AG04450 (cell line): ENCODE measurements around the gene ADAMTS19. TPM values are rescaled to one million over a fixed set of nuclear protein-coding genes. Genes with fewer than 3 reads are reported as not detected.

Experiments
- CTCF ChIA-PET: fragments of 300-600, 350-600 bp; formaldehyde crosslinking; extraction: SDS; loops from one replicate; lab custom pipeline; 2022; ENCODE audit warnings: antibody characterized with exemption, inconsistent platforms; lab: Charles Lee
- POLR2A ChIA-PET: fragments of 350-600 bp; formaldehyde crosslinking; extraction: SDS; loops from one replicate; lab custom pipeline; 2021; ENCODE audit warnings: antibody characterized with exemption, inconsistent platforms; lab: Yijun Ruan, JAX
- DNase-seq: peaks from one replicate; pipeline ENCODE4 v3.0.0-alpha.2; 2011; ENCODE audit warnings: low read depth, low spot score
- H3K27ac ChIP-seq: one replicate; pipeline ENCODE4 v1.5.1; 2012; ENCODE audit warnings: low read depth, low read length, control low read depth
- H3K27me3 ChIP-seq: one replicate; pipeline ENCODE4 v1.6.0; 2012; ENCODE audit warnings: low read length; ENCODE audit not compliant: control insufficient read depth, insufficient read depth
- H3K4me3 ChIP-seq: 2 replicates; pipeline ENCODE4 v1.5.1; 2011; ENCODE audit warnings: mild to moderate bottlenecking, low read depth, low read length, control low read depth
- H3K9me3 ChIP-seq: 2 replicates; pipeline ENCODE4 v1.5.1; 2012; ENCODE audit warnings: low read length; ENCODE audit not compliant: control insufficient read depth, insufficient read depth
- polyA plus RNA-seq: library from polyadenylated mRNA; depleted of rRNA; stranded (reverse); fragments of >200 nt; gene quantifications from 2 replicates; pipeline ENCODE4 v1.2.3, GENCODE V29; 2011
- TF ChIP-seq, protein P1 (sequence below): IDR thresholded peaks from 2 replicates; pipeline ENCODE4 v1.5.1; 2011; ENCODE audit warnings: low read depth, low read length, control low read depth, inconsistent platforms

Gene ADAMTS19
- polyA plus RNA-seq, 1 experiment, result 0.02 TPM

DNA sequence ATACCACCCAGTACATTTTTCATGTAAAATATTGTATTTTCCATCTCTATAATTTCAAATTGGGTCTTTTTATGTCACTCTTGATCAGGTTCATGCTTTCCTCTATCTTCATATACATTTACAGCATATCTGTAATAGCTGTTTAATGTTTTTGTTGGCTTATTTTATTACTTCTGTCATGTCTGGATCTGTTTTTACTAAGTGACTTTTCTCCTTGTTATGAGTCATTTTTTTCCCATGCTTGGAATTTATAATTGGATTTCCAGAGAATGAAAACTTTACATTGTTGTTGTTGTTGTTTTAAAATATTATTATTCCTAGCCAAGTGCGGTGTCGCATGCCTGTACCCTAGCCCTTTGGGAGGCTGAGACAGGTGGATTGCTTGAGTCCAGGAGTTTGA, 5.6 kb upstream of the ADAMTS19 start:
- CTCF ChIA-PET, result no interaction called here
- TF ChIP-seq, protein P1, sequence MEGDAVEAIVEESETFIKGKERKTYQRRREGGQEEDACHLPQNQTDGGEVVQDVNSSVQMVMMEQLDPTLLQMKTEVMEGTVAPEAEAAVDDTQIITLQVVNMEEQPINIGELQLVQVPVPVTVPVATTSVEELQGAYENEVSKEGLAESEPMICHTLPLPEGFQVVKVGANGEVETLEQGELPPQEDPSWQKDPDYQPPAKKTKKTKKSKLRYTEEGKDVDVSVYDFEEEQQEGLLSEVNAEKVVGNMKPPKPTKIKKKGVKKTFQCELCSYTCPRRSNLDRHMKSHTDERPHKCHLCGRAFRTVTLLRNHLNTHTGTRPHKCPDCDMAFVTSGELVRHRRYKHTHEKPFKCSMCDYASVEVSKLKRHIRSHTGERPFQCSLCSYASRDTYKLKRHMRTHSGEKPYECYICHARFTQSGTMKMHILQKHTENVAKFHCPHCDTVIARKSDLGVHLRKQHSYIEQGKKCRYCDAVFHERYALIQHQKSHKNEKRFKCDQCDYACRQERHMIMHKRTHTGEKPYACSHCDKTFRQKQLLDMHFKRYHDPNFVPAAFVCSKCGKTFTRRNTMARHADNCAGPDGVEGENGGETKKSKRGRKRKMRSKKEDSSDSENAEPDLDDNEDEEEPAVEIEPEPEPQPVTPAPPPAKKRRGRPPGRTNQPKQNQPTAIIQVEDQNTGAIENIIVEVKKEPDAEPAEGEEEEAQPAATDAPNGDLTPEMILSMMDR, result no peak
- POLR2A ChIA-PET, result no interaction called here
- Histone ChIP-seq H3K27me3 (peaks cover 7% of the 10 kb centered on the region), H3K9me3 (no peaks in the 10 kb centered on the region), H3K27ac (no peak overlapping the region), H3K4me3 (no peak overlapping the region)
- DNase-seq, result no peak

DNA sequence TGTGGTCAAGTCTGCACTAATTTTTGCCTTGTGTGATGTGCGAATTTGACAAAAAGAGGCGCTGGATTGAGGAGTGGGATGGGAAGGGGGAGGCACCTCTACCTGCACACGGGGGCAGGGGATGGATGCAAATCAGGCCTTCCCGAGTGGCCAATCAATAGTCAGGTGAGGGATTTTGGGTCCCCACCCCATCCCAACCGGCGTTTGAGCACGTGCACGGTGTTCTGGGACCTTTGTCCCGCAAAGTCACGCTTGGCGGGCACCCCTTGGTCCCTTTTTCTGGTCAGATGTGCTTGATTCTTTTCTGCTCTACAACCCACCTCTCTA, 685 bp upstream of the ADAMTS19 start:
- CTCF ChIA-PET, result no interaction called here
- Histone ChIP-seq H3K27ac (no peak overlapping the region), H3K9me3 (no peaks in the 10 kb centered on the region), H3K4me3 (no peak overlapping the region), H3K27me3 (peaks cover 30% of the 10 kb centered on the region)
- POLR2A ChIA-PET, result no interaction called here
- TF ChIP-seq, protein P1, result no peak
- DNase-seq, result no peak

DNA sequence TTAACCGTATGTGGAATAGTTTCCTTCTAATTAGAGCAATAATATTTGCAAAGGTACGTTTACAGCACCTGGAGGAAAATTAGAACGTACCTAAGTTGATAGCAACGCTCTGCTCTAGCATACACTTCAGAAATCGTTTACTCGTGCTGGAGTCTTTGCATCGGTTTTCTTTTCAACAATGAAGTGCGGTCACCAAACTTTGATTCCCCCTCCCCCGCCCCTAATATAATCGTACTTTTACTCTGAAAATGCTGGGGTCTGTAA, 506 bp downstream of the ADAMTS19 start:
- TF ChIP-seq, protein P1, result no peak
- no peak overlapping the region for H3K27ac ChIP-seq
- peaks cover 30% of the 10 kb centered on the region for H3K27me3 ChIP-seq
- ChIA-PET CTCF (interaction anchor here (0.5 to 1.0 kb wide), 2 partner anchors 40 to 308 kb away, joined by 3 to 6 read pairs; no protein-coding TSS in a partner anchor), POLR2A (no interaction called here)
- no peaks in the 10 kb centered on the region for H3K9me3 ChIP-seq
- peak overlapping the region; percentile 31; the same call in 1 of the 2 replicates for H3K4me3 ChIP-seq
- no peak for DNase-seq

DNA sequence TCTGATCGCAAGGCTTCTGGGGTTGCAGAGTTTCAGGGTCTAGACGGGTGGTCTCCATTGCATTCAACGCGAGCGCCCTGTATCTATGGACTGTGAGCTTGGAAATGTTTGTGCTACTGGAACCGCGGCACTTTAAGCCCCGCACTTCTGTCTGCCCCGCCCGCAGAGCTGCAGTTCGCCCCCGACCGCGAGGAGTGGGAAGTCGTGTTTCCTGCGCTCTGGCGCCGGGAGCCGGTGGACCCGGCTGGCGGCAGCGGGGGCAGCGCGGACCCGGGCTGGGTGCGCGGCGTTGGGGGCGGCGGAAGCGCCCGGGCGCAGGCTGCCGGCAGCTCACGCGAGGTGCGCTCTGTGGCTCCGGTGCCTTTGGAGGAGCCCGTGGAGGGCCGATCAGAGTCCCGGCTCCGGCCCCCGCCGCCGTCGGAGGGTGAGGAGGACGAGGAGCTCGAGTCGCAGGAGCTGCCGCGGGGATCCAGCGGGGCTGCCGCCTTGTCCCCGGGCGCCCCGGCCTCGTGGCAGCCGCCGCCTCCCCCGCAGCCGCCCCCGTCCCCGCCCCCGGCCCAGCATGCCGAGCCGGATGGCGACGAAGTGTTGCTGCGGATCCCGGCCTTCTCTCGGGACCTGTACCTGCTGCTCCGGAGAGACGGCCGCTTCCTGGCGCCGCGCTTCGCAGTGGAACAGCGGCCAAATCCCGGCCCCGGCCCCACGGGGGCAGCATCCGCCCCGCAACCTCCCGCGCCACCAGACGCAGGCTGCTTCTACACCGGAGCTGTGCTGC, 1.0 kb downstream of the ADAMTS19 start:
- TF ChIP-seq, protein P1, result 0 out of 2 replicates have a peak, but pooled peaks have one; percentile 5
- DNase-seq, result no peak
- Histone ChIP-seq H3K9me3 (no peaks in the 10 kb centered on the region), H3K27me3 (peaks cover 30% of the 10 kb centered on the region), H3K27ac (no peak overlapping the region), H3K4me3 (peak overlapping the region; percentile 31)
- POLR2A ChIA-PET, result no interaction called here
- CTCF ChIA-PET, result interaction anchor here (0.5 to 1.0 kb wide), 2 partner anchors 41 to 307 kb away, joined by 3 to 6 read pairs; no protein-coding TSS in a partner anchor

DNA sequence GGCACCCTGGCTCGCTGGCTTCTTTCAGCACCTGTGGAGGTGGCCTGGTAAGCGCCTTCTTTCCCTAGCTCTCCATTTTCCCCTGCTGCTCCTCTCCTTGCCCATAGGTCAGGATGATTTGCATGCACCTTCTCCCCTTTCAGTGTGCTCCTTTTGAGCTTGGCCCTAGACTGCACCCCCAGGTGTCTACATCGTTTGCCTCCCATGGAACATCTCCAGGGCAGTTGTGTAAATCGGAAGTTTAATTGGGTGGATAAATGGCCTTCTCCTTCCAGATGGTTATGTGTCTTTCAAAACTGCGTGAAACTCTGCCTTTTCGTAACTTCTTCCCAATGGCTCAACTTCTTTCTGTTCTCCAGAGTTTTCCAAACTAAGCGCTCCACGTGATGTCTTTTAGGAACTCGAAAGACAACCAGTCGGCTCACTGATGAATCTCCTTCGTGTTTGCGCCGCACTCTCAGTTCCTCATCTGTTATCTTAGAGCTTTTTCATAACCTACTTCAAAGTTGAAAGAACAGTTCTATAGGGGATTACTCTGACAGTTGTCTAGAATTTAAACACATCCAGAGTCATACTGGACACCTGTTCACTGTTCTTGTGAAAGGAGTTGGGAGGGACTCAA, 1.7 kb downstream of the ADAMTS19 start:
- Histone ChIP-seq H3K27me3 (peaks cover 30% of the 10 kb centered on the region), H3K9me3 (no peaks in the 10 kb centered on the region), H3K4me3 (no peak overlapping the region), H3K27ac (no peak overlapping the region)
- ChIA-PET POLR2A (no interaction called here), CTCF (no interaction called here)
- no peak for DNase-seq
- TF ChIP-seq, protein P1, result no peak
